DMS53 treated with DMSO at 0.1 percent for 48 hours (cell line): ENCODE measurements around the gene TP63.
"Not testable (repeated sequence)": the region's sequence is repeated elsewhere in the genome, so short reads cannot be mapped to it uniquely, and the experiment has no call there.

ENCODE experiments used
- DNase-seq: peaks from one replicate; lab custom pipeline; 2025; ENCODE audit not compliant: unreplicated experiment; lab: John Stamatoyannopoulos, UW

Gene TP63

GRCh38 chr3:189631373-189631408 is at the start of gene TP63:
TSS of gene TP63 (plus strand) at chr3:189631389. CDS start at chr3:189631516, 127 bp downstream.
- no peak for DNase-seq

GRCh38 chr3:189582179-189582578 is 49.0 kb upstream of the TP63 start:
- DNase-seq: no peak

GRCh38 chr3:189584645-189585044 is 46.5 kb upstream of the TP63 start:
- DNase-seq: no peak

- DNase-seq: no peak
Observed at GRCh38 chr3:189586941-189587663, 44.1 kb upstream of the TP63 start.

- DNase-seq: no peak
Observed at GRCh38 chr3:189587664-189588040, 43.5 kb upstream of the TP63 start.

- DNase-seq: no peak
Observed at GRCh38 chr3:189588070-189588469, 43.1 kb upstream of the TP63 start.

- no peak for DNase-seq
Observed at GRCh38 chr3:189588475-189589178, 42.6 kb upstream of the TP63 start.

GRCh38 chr3:189589179-189589569 is 42.0 kb upstream of the TP63 start:
- no peak for DNase-seq

- DNase-seq: no peak
Observed at GRCh38 chr3:189590223-189590622, 41.0 kb upstream of the TP63 start.

- DNase-seq: no peak
Observed at GRCh38 chr3:189593581-189593980, 37.6 kb upstream of the TP63 start.

GRCh38 chr3:189596078-189596979 is 34.9 kb upstream of the TP63 start:
- not testable (repeated sequence) for DNase-seq

- DNase-seq: no peak
Observed at GRCh38 chr3:189597918-189598317, 33.3 kb upstream of the TP63 start.

- no peak for DNase-seq
Observed at GRCh38 chr3:189598530-189599225, 32.5 kb upstream of the TP63 start.

- no peak for DNase-seq
Observed at GRCh38 chr3:189602471-189602870, 28.7 kb upstream of the TP63 start.

GRCh38 chr3:189605717-189606116 is 25.5 kb upstream of the TP63 start:
- DNase-seq: no peak

- DNase-seq: no peak
Observed at GRCh38 chr3:189606774-189607173, 24.4 kb upstream of the TP63 start.

GRCh38 chr3:189612641-189613040 is 18.5 kb upstream of the TP63 start:
- not testable (repeated sequence) for DNase-seq

GRCh38 chr3:189613122-189613521 is 18.1 kb upstream of the TP63 start:
- no peak for DNase-seq

- DNase-seq: no peak
Observed at GRCh38 chr3:189621948-189622603, 9.1 kb upstream of the TP63 start.

GRCh38 chr3:189622629-189623028 is 8.6 kb upstream of the TP63 start:
- DNase-seq: no peak

GRCh38 chr3:189624130-189624529 is 7.1 kb upstream of the TP63 start:
- no peak for DNase-seq
